Hepatocyte (in vitro differentiated cells): ENCODE data around the gene NDC1. TPM values are rescaled to one million over a fixed set of nuclear protein-coding genes. Genes with fewer than 3 reads are reported as not detected.

Experiments
- DNase-seq: peaks from one replicate; pipeline ENCODE4 v3.0.0-alpha.2; 2016; ENCODE audit warnings: low spot score
- H2AFZ ChIP-seq: fragments of 200-600 bp; sonication (generic); 2 replicates; pipeline ENCODE4 v1.6.0; 2016; ENCODE audit warnings: antibody characterized with exemption, mild to moderate bottlenecking
- H3K27ac ChIP-seq: fragments of 200-600 bp; sonication (generic); 2 replicates; pipeline ENCODE4 v1.5.1; 2016; ENCODE audit warnings: mild to moderate bottlenecking
- H3K27me3 ChIP-seq: fragments of 200-600 bp; sonication (generic); 2 replicates; pipeline ENCODE4 v1.6.1; 2016
- H3K36me3 ChIP-seq: fragments of 200-600 bp; sonication (generic); replicated peaks from 2 replicates; pipeline ENCODE4 v1.5.1; 2016; ENCODE audit warnings: low read depth; ENCODE audit not compliant: insufficient read depth
- H3K4me1 ChIP-seq: fragments of 200-600 bp; sonication (generic); 2 replicates; pipeline ENCODE4 v1.5.1; 2016; ENCODE audit warnings: mild to moderate bottlenecking, moderate library complexity; ENCODE audit not compliant: insufficient read depth
- H3K4me2 ChIP-seq: fragments of 200-600 bp; sonication (generic); 2 replicates; pipeline ENCODE4 v1.6.0; 2016
- H3K4me3 ChIP-seq: fragments of 200-600 bp; sonication (generic); 2 replicates; pipeline ENCODE4 v1.5.1; 2016; ENCODE audit warnings: mild to moderate bottlenecking
- H3K79me2 ChIP-seq: fragments of 200-600 bp; sonication (generic); 2 replicates; pipeline ENCODE4 v1.6.0; 2017; ENCODE audit warnings: mild to moderate bottlenecking
- H3K9me2 ChIP-seq: fragments of 200-600 bp; sonication (generic); replicated peaks from 2 replicates; pipeline ENCODE4 v1.6.0; 2017; ENCODE audit warnings: mild to moderate bottlenecking; ENCODE audit not compliant: insufficient read depth
- H3K9me3 ChIP-seq: fragments of 200-600 bp; sonication (generic); 2 replicates; pipeline ENCODE4 v1.5.1; 2016; ENCODE audit warnings: low read depth, mild to moderate bottlenecking
- H4K20me1 ChIP-seq: fragments of 200-600 bp; sonication (generic); 2 replicates; pipeline ENCODE4 v1.6.0; 2016; ENCODE audit warnings: mild to moderate bottlenecking; ENCODE audit not compliant: insufficient read depth, poor library complexity, severe bottlenecking
- EZH2 ChIP-seq: fragments of 200-600 bp; sonication (generic); IDR thresholded peaks from 2 replicates; pipeline ENCODE4 v1.6.1; 2016; ENCODE audit warnings: antibody characterized with exemption, mild to moderate bottlenecking, borderline replicate concordance
- EZH2phosphoT487 ChIP-seq: fragments of 200-600 bp; sonication (generic); IDR thresholded peaks from one replicate; pipeline ENCODE4 v1.6.1; 2018; ENCODE audit warnings: antibody characterized with exemption, mild to moderate bottlenecking, low read depth, moderate library complexity; ENCODE audit not compliant: unreplicated experiment, severe bottlenecking
- WGBS: methylation state at CpG from one replicate; pipeline ENCODE4 v1.1.6; 2016; ENCODE audit warnings: low lambda C conversion rate; ENCODE audit errors: missing lambda C conversion rate; 5-methylcytosine and 5-hydroxymethylcytosine counted together
- polyA plus RNA-seq: library from polyadenylated mRNA; unstranded; fragments of >200 nt; fragmentation: Nextera tagmentation; extraction: Ambion mirVana; gene quantifications from 2 replicates; pipeline ENCODE4 v1.2.1, GENCODE V29; 2016
- total RNA-seq: library from RNA; depleted of rRNA; stranded (reverse); fragments of >200 nt; gene quantifications from 2 replicates; pipeline ENCODE4 v1.2.3, GENCODE V29; 2014
- TF ChIP-seq, protein P1 (sequence below): fragments of 200-600 bp; sonication (generic); IDR thresholded peaks from 2 replicates; pipeline ENCODE4 v1.5.1; 2016; ENCODE audit warnings: antibody characterized with exemption, mild to moderate bottlenecking; ENCODE audit not compliant: poor library complexity

Gene NDC1
- total and polyA plus RNA-seq, 2 experiments from 2014 or later = 7.8 to 23.1 TPM

DNA sequence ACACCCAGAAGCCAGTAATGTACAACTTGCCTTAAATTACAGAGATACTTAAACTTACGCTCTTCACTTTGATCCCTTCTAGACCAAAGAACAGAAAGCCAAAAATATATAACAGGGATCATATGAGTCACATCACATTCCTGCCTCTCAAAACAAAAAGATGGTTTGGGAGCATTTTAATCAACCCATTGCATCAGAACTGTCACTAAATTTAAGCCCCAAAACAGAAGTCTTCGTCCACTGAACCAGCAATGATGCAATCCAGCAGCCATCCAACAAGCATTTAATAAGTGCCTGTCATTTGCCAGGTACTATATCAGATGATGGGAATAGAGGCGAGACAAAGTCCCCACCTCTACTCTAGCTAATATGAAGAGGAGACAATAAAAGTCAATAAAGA, 56.4 kb downstream of the NDC1 start:
- no peaks in the 10 kb centered on the region for H3K9me2 ChIP-seq
- no peaks in the 10 kb centered on the region for H3K36me3 ChIP-seq
- no peaks in the 10 kb centered on the region for H3K4me1 ChIP-seq
- H2AFZ ChIP-seq = no peak overlapping the region
- no peaks in the 10 kb centered on the region for H3K9me3 ChIP-seq
- no peak overlapping the region for H3K4me2 ChIP-seq
- H4K20me1 ChIP-seq = no peaks in the 10 kb centered on the region
- 94% methylated on average over 3 of the region's 3 CpGs for WGBS
- H3K27ac ChIP-seq = no peak overlapping the region
- H3K4me3 ChIP-seq = no peak overlapping the region
- DNase-seq = no peak
- TF ChIP-seq EZH2 = no peak
- H3K27me3 ChIP-seq = no peaks in the 10 kb centered on the region
- H3K79me2 ChIP-seq = no peaks in the 10 kb centered on the region

DNA sequence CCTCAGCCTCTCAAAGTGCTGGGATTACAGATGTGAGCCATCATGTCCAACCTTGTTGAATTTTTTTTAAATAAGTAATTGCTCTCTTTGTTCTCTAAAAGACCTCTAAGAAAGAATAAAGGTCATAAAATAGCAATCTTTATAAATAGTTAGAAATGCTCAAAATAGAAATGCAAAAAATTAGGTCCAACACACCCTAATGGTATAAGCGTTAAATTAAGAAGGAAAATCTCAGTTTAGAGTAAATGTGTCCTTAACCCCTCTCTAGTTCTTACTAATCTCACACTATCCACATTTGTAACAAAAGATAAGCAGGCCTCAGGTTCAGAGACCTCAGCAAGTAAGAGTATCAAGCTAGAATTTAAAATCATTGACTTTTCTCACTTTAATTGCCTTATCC, 60.8 kb downstream of the NDC1 start:
- Histone ChIP-seq H3K4me2 (no peak overlapping the region), H3K27ac (no peak overlapping the region), H3K4me3 (no peak overlapping the region), H3K36me3 (no peaks in the 10 kb centered on the region), H3K4me1 (no peaks in the 10 kb centered on the region), H3K27me3 (no peaks in the 10 kb centered on the region), H3K9me2 (no peaks in the 10 kb centered on the region), H4K20me1 (no peaks in the 10 kb centered on the region), H3K79me2 (no peaks in the 10 kb centered on the region), H3K9me3 (no peaks in the 10 kb centered on the region), H2AFZ (no peak overlapping the region)
- 100% methylated on average over 1 of the region's 1 CpG for WGBS
- TF ChIP-seq EZH2phosphoT487 = no peak
- TF ChIP-seq, protein P1, sequence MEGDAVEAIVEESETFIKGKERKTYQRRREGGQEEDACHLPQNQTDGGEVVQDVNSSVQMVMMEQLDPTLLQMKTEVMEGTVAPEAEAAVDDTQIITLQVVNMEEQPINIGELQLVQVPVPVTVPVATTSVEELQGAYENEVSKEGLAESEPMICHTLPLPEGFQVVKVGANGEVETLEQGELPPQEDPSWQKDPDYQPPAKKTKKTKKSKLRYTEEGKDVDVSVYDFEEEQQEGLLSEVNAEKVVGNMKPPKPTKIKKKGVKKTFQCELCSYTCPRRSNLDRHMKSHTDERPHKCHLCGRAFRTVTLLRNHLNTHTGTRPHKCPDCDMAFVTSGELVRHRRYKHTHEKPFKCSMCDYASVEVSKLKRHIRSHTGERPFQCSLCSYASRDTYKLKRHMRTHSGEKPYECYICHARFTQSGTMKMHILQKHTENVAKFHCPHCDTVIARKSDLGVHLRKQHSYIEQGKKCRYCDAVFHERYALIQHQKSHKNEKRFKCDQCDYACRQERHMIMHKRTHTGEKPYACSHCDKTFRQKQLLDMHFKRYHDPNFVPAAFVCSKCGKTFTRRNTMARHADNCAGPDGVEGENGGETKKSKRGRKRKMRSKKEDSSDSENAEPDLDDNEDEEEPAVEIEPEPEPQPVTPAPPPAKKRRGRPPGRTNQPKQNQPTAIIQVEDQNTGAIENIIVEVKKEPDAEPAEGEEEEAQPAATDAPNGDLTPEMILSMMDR = no peak
- no peak for TF ChIP-seq EZH2
- DNase-seq = no peak

DNA sequence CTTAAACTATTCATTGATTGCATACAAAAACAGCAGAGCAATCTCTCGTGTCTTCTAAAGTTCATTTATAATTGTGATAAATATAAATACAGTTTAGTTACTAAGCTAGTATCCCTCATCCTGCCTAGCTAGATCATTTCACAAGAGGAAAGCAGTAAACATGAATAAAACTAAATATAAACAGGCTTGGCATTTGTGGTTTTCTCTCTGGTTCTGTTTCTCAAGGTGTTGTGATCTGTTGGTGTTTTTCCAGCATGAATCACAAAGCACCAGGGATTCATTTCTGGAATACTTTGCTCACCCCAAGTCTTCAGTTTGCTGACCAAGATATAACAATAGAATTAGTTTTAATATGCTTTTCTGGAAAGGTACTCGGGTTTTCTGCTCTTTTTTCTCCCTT, 66.4 kb downstream of the NDC1 start:
- WGBS = 77% methylated on average over 2 of the region's 2 CpGs
- H2AFZ ChIP-seq = no peak overlapping the region
- H3K9me3 ChIP-seq = no peaks in the 10 kb centered on the region
- H3K4me2 ChIP-seq = no peak overlapping the region
- H3K4me1 ChIP-seq = no peaks in the 10 kb centered on the region
- no peaks in the 10 kb centered on the region for H3K36me3 ChIP-seq
- H3K9me2 ChIP-seq = no peaks in the 10 kb centered on the region
- no peak overlapping the region for H3K4me3 ChIP-seq
- no peaks in the 10 kb centered on the region for H3K79me2 ChIP-seq
- no peaks in the 10 kb centered on the region for H3K27me3 ChIP-seq
- no peak for TF ChIP-seq EZH2
- TF ChIP-seq EZH2phosphoT487 = no peak
- TF ChIP-seq, protein P1 = no peak
- H3K27ac ChIP-seq = peak overlapping the region; percentile 1
- H4K20me1 ChIP-seq = no peaks in the 10 kb centered on the region
- peak; percentile 10 for DNase-seq

DNA sequence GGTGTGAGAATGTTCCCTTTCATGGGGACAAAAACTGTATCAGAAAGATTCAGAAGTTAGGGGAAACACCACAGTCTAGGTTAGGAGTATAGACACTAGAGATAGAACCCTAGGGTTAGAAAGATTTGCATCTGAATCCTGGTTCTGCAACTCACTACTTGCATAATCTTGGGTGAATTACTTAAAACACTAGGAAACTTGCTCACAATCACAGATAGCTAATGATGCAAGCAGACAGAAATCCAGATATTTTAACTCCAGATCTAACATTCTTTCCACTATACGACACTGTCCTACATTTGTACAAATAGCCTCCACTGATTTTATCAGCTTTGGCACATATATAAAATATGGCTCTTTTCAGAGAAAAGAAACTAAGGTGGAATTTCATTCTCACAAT, 68.3 kb downstream of the NDC1 start:
- WGBS = 71% methylated on average over 1 of the region's 1 CpG
- Histone ChIP-seq H3K4me1 (no peaks in the 10 kb centered on the region), H3K9me3 (no peaks in the 10 kb centered on the region), H3K27me3 (no peaks in the 10 kb centered on the region), H4K20me1 (no peaks in the 10 kb centered on the region), H2AFZ (no peak overlapping the region), H3K36me3 (no peaks in the 10 kb centered on the region), H3K9me2 (no peaks in the 10 kb centered on the region), H3K79me2 (no peaks in the 10 kb centered on the region), H3K4me3 (no peak overlapping the region), H3K27ac (peak overlapping the region; percentile 50), H3K4me2 (no peak overlapping the region)
- no peak for TF ChIP-seq EZH2phosphoT487
- TF ChIP-seq, protein P1 = no peak
- no peak for TF ChIP-seq EZH2
- DNase-seq = peak; percentile 5
